DLD1 (cell line): Measurements from ENCODE around the gene NPRL2.
"Not testable (repeated sequence)": the region's sequence is repeated elsewhere in the genome, so short reads cannot be mapped to it uniquely, and the experiment has no call there.

Source experiments
- in situ Hi-C: cut with HindIII; loops from 2 replicates; pipeline ENCODE4 v1.10.0; 2017; ENCODE audit warnings: low sequenced_read_pairs

The NPRL2 gene

GRCh38 chr3:50318163-50318562 lies 32.4 kb downstream of the NPRL2 start:
- in situ Hi-C loops, result no loop called here

GRCh38 chr3:50317300-50317699 lies 33.3 kb downstream of the NPRL2 start:
- in situ Hi-C loops, result no loop called here

GRCh38 chr3:50316657-50317242 lies 33.8 kb downstream of the NPRL2 start:
- in situ Hi-C loops, result no loop called here

GRCh38 chr3:50314816-50315215 lies 35.8 kb downstream of the NPRL2 start:
- in situ Hi-C loops, result no loop called here

GRCh38 chr3:50314342-50314741 lies 36.2 kb downstream of the NPRL2 start:
- in situ Hi-C loops, result no loop called here

GRCh38 chr3:50312041-50312440 lies 38.5 kb downstream of the NPRL2 start:
- in situ Hi-C loops, result not testable (repeated sequence)

- in situ Hi-C loops, result no loop called here
These were observed 46.0 kb downstream of the NPRL2 start for GRCh38 chr3:50304601-50305000.

- in situ Hi-C loops, result no loop called here
These were observed 47.4 kb downstream of the NPRL2 start, which contains the start of gene HYAL1 for GRCh38 chr3:50303013-50303815. HYAL1 (minus strand) TSS chr3:50303574; CDS start chr3:50302956, 618 bp downstream.

GRCh38 chr3:50302095-50303012 lies 48.2 kb downstream of the NPRL2 start:
- in situ Hi-C loops, result no loop called here

GRCh38 chr3:50300681-50301254 lies 49.8 kb downstream of the NPRL2 start:
- in situ Hi-C loops, result no loop called here

GRCh38 chr3:50299929-50300680 lies 50.5 kb downstream of the NPRL2 start:
- in situ Hi-C loops, result no loop called here

- in situ Hi-C loops, result no loop called here
These were observed 51.0 kb downstream of the NPRL2 start for GRCh38 chr3:50299638-50299928.

- in situ Hi-C loops, result no loop called here
These were observed 51.5 kb downstream of the NPRL2 start, which contains the start of the genes HYAL3 and NAA80 for GRCh38 chr3:50298836-50299637. HYAL3 (minus strand) TSS chr3:50299405; CDS start chr3:50295602, 3,803 bp downstream. NAA80 (minus strand) TSS chr3:50299405; CDS start chr3:50297463, 1,942 bp downstream.

- in situ Hi-C loops, result no loop called here
These were observed 52.5 kb downstream of the NPRL2 start for GRCh38 chr3:50297896-50298725.

- in situ Hi-C loops, result no loop called here
These were observed 53.2 kb downstream of the NPRL2 start for GRCh38 chr3:50297384-50297775.
